Keratinocyte (primary cell): Measurements from ENCODE around the gene POP7. TPM values are rescaled to one million over a fixed set of nuclear protein-coding genes. Genes with fewer than 3 reads are reported as not detected.
"Not testable (repeated sequence)": the region's sequence is repeated elsewhere in the genome, so short reads cannot be mapped to it uniquely, and the experiment has no call there.

ENCODE experiments used
- DNase-seq: peaks from one replicate; pipeline ENCODE4 v3.0.0-alpha.2; 2011; ENCODE audit warnings: low read depth, missing footprints, low spot score
- FAIRE-seq: peaks from 2 replicates; lab custom pipeline; 2011; peaks lifted over from hg19 to GRCh38; lab: Jason Lieb, UNC
- H2AFZ ChIP-seq: 2 replicates; pipeline ENCODE4 v1.6.0; 2012; ENCODE audit warnings: low read length, control low read depth, inconsistent platforms; ENCODE audit not compliant: control insufficient read depth
- H3K27ac ChIP-seq: 2 replicates; pipeline ENCODE4 v1.5.1; 2011; ENCODE audit warnings: low read length; ENCODE audit not compliant: control insufficient read depth, insufficient read depth
- H3K27me3 ChIP-seq: 3 replicates; pipeline ENCODE4 v1.6.0; 2011; ENCODE audit warnings: low read length; ENCODE audit not compliant: control insufficient read depth, insufficient read depth; ENCODE audit errors: extremely low read depth
- H3K36me3 ChIP-seq, 2 experiments: 2 replicates in 1 of 2; 3 replicates in 1 of 2; pipeline ENCODE4 v1.5.1; 2011; ENCODE audit warnings: low read length in 2 of 2, mild to moderate bottlenecking in 1 of 2; ENCODE audit not compliant: control insufficient read depth in 2 of 2, insufficient read depth in 2 of 2; ENCODE audit errors: extremely low read depth in 1 of 2
- H3K4me1 ChIP-seq: 3 replicates; pipeline ENCODE4 v1.5.1; 2011; ENCODE audit warnings: low read length; ENCODE audit not compliant: control insufficient read depth, insufficient read depth; ENCODE audit errors: extremely low read depth
- H3K4me2 ChIP-seq: 3 replicates; pipeline ENCODE4 v1.6.0; 2011; ENCODE audit warnings: low read depth, low read length; ENCODE audit not compliant: control insufficient read depth, insufficient read depth; ENCODE audit errors: extremely low read depth
- H3K4me3 ChIP-seq, 3 experiments: fragments of 200-600 bp in 1 of 3; sonication (generic) in 1 of 3; 2 replicates in 2 of 3; 3 replicates in 1 of 3; pipeline ENCODE4 v1.5.1; 2011 to 2016; ENCODE audit warnings: low read length in 3 of 3, mild to moderate bottlenecking in 3 of 3, control low read depth in 2 of 3, inconsistent platforms in 1 of 3, low read depth in 1 of 3, mixed read lengths in 1 of 3, mixed run types in 1 of 3, moderate library complexity in 1 of 3; ENCODE audit not compliant: control insufficient read depth in 2 of 3, insufficient read depth in 2 of 3; ENCODE audit errors: extremely low read depth in 1 of 3
- H3K79me2 ChIP-seq: 2 replicates; pipeline ENCODE4 v1.6.0; 2012; ENCODE audit warnings: low read length; ENCODE audit not compliant: control insufficient read depth, insufficient read depth
- H3K9ac ChIP-seq: 3 replicates; pipeline ENCODE4 v1.6.0; 2011; ENCODE audit warnings: low read length; ENCODE audit not compliant: control insufficient read depth, insufficient read depth; ENCODE audit errors: extremely low read depth
- H3K9me1 ChIP-seq: 3 replicates; pipeline ENCODE4 v1.6.0; 2011; ENCODE audit warnings: low read length; ENCODE audit not compliant: control insufficient read depth, insufficient read depth; ENCODE audit errors: extremely low read depth
- H3K9me3 ChIP-seq: 2 replicates; pipeline ENCODE4 v1.5.1; 2012; ENCODE audit warnings: low read depth, low read length; ENCODE audit not compliant: control insufficient read depth
- H4K20me1 ChIP-seq: 3 replicates; pipeline ENCODE4 v1.6.0; 2011; ENCODE audit warnings: low read length; ENCODE audit not compliant: control insufficient read depth, insufficient read depth; ENCODE audit errors: extremely low read depth
- EZH2 ChIP-seq: IDR thresholded peaks from one replicate; pipeline ENCODE4 v1.6.1; 2012; ENCODE audit warnings: inconsistent platforms, mild to moderate bottlenecking, low read length, moderate library complexity
- dilution Hi-C: fragments of 300-500 bp; cut with MboI; formaldehyde crosslinking; loops from one replicate; pipeline ENCODE4 v1.7.0; 2020; ENCODE audit warnings: low sequenced_read_pairs; ENCODE audit not compliant: extremely low pct_ligation_motif_present
- polyA minus RNA-seq, 3 experiments: library from RNA; depleted of rRNA, polyadenylated mRNA; stranded (reverse); fragments of >200 nt; gene quantifications; 1 replicate in 1 of 3; 2 replicates in 1 of 3; 3 replicates in 1 of 3; pipeline ENCODE4 v1.2.3, GENCODE V29; 2011
- polyA plus RNA-seq, 5 experiments: library from polyadenylated mRNA; depleted of rRNA in 3 of 5; stranded (reverse) in 3 of 5; stranded (forward) in 1 of 5; unstranded in 1 of 5; fragments of >200 nt; gene quantifications; 1 replicate in 1 of 5; 2 replicates in 3 of 5; 3 replicates in 1 of 5; pipeline versions ENCODE4 v1.2.1 to v1.2.3, GENCODE V29; 2011 to 2012; ENCODE audit warnings: missing spikeins in 2 of 5, low read depth in 1 of 5, low replicate concordance in 1 of 5
- TF ChIP-seq, protein P1 (sequence below), 3 experiments: IDR thresholded peaks in 1 of 3; conservative IDR thresholded peaks in 1 of 3; optimal IDR thresholded peaks in 1 of 3; 2 replicates in 2 of 3; 3 replicates in 1 of 3; pipeline versions ENCODE3 to v1.5.1; 2011; ENCODE audit warnings: low read length in 3 of 3, mild to moderate bottlenecking in 3 of 3, moderate library complexity in 2 of 3, control low read depth in 1 of 3, inconsistent platforms in 1 of 3; ENCODE audit not compliant: insufficient read depth in 2 of 3; ENCODE audit errors: extremely low read depth in 1 of 3

The POP7 gene
- polyA plus RNA-seq (37.8 to 50.3 TPM (median 44.6 TPM) in 3 replicates), polyA minus RNA-seq (15.3 to 22.5 TPM (median 19.2 TPM) in 3 replicates)
- polyA plus RNA-seq (2011; ENCODE audit: low read depth), result 18.1 TPM
- polyA plus RNA-seq (2011; cell fraction: cytosol; rRNA removed), result 24.1 and 49.2 TPM in 2 replicates
- 18.0 and 18.3 TPM in 2 replicates for polyA plus RNA-seq (2011; cell fraction: nucleus; rRNA removed)
- polyA plus RNA-seq (2012; ENCODE audit: low replicate concordance), result 37.8 and 65.6 TPM in 2 replicates
- 40.7 TPM for polyA minus RNA-seq (2011; cell fraction: cytosol; rRNA and poly(A)+ RNA removed)
- 7.1 and 9.0 TPM in 2 replicates for polyA minus RNA-seq (2011; cell fraction: nucleus; rRNA and poly(A)+ RNA removed)

DNA sequence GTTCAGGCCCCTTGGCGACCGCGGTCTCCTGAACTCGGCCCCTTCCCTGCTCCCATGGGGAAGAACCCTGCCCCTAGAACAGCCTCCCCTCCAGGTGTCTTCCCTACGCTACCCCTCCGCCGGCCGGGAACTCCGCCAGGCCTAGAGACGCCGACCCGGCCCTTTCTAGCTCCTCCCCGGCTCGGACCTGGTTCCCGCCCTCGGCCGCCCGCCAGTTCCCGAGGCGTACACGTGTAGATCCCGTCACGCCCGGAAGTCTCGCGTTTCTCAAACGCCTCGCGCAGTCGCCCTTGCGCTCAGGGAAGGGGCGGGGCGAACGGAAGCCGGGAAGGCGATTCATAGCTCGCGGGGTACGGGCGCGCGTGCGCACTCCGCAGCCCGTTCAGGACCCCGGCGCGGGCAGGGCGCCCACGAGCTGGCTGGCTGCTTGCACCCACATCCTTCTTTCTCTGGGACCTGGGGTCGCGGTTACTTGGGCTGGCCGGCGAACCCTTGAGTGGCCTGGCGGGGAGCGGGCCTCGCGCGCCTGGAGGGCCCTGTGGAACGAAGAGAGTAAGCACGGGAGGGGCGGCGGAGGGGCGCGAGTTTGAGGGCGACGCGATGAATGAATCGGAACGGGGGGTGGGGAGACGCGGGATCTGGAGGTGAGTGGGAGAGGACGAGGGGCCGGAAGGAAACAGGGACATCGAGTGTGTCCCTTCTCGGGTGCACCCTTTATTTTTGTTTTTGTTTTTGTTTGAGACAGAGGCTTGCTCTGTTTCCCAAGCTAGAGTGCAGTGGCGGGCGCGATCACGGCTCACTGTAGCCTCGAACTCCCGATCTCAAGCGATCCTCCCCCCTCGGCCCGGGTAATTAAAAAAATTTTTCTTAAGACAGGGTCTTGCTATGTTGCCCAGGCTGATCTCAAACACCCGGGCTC, at the start of gene POP7:
Gene POP7, plus strand, starts transcription at position 369 of the 919 bp plus-strand sequence. CDS start 710 bp downstream, outside the sequence.
- Histone ChIP-seq H3K27me3 (no peaks in the 10 kb centered on the region), H3K4me1 (peaks cover 10% of the 10 kb centered on the region), H3K4me2 (peak within 1 kb of the TSS; percentile 96), H2AFZ (peak within 1 kb of the TSS; percentile 96), H3K4me3 (peak within 1 kb of the TSS; percentile 58 to 95 (median 90)), H3K27ac (peak within 1 kb of the TSS; percentile 86), H3K9ac (peak within 1 kb of the TSS; percentile 93), H3K9me1 (no peaks in the 10 kb centered on the region), H3K79me2 (peaks cover 21% of the 10 kb centered on the region), H3K9me3 (no peaks in the 10 kb centered on the region), H3K36me3 (peaks cover 0 to 12% of the 10 kb centered on the region in 2 experiments), H4K20me1 (no peaks in the 10 kb centered on the region)
- DNase-seq (peak; percentile 90), FAIRE-seq (peak; percentile 79)
- dilution Hi-C loops, result no loop called here
- TF ChIP-seq, protein P1, sequence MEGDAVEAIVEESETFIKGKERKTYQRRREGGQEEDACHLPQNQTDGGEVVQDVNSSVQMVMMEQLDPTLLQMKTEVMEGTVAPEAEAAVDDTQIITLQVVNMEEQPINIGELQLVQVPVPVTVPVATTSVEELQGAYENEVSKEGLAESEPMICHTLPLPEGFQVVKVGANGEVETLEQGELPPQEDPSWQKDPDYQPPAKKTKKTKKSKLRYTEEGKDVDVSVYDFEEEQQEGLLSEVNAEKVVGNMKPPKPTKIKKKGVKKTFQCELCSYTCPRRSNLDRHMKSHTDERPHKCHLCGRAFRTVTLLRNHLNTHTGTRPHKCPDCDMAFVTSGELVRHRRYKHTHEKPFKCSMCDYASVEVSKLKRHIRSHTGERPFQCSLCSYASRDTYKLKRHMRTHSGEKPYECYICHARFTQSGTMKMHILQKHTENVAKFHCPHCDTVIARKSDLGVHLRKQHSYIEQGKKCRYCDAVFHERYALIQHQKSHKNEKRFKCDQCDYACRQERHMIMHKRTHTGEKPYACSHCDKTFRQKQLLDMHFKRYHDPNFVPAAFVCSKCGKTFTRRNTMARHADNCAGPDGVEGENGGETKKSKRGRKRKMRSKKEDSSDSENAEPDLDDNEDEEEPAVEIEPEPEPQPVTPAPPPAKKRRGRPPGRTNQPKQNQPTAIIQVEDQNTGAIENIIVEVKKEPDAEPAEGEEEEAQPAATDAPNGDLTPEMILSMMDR (optimal IDR thresholded peaks at IDR 0.05 in 1 of 3, IDR thresholded peaks at IDR 0.05 in 1 of 3, conservative IDR thresholded peaks at IDR 0.05 in 1 of 3; ENCODE audit: extremely low read depth in 1 of 3, insufficient read depth in 2 of 3, low read length in 3 of 3), result no peak
- TF ChIP-seq EZH2, result no peak

GRCh38 chr7:100662194-100662776, 43.6 kb upstream of the POP7 start:
- H2AFZ ChIP-seq, H3K27ac ChIP-seq, dilution Hi-C loops, H3K9ac ChIP-seq, H3K4me2 ChIP-seq, H3K4me3 ChIP-seq, H3K27me3 ChIP-seq, H3K4me1 ChIP-seq, DNase-seq, H3K79me2 ChIP-seq, H4K20me1 ChIP-seq, H3K9me1 ChIP-seq, FAIRE-seq, H3K36me3 ChIP-seq, H3K9me3 ChIP-seq: not testable (repeated sequence)
